Measurements from ENCODE around the gene PRAMEF10. TPM values are rescaled to one million over a fixed set of nuclear protein-coding genes. Genes with fewer than 3 reads are reported as not detected.
"Not testable (repeated sequence)": the region's sequence is repeated elsewhere in the genome, so short reads cannot be mapped to it uniquely, and the experiment has no call there.

PRAMEF10 gene, protein sequence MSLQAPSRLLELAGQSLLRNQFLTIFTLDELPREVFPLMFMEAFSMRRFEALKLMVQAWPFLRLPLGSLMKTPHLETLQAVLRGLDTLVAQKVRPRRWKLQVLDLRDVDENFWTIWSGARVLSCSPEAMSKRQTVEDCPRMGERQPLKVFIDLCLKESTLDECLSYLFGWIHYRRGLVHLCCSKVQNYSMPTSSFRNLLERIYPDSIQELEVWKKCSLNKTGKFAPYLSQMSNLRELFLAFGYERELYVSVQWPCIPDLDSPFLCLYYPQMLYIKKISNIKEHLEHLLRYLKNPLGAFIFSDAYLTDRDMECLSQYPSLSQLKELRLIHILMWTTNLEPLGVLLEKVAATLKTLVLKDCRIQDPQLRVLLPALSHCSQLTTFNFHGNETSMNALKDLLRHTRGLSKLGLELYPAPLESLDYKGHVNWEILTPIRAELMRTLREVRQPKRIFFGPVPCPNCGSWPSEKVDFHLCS
- total RNA-seq (not detected), polyA plus RNA-seq (not detected), total RNA-seq (not detected)

DNA sequence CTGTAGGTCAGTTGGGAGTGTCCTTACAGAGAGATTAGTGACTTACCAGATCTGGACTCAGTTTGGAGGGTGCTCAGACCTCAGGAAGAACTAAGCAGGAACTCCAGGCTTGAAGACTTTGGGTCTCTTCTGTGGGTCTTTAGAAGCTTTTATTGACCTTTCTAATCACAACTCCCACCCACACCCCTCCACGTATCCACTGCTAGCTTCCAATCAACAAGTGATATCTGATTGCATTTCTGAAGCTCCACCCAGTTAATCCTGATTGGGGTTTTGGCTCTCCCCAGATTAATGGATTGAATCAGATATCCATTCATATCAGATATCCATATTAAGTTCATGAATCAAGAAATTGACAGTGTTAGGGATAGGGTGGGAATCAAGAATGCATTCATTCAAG is at the start of gene PRAMEF10:
PRAMEF10 (minus strand) TSS at position 101 of the 400 bp plus-strand sequence. CDS start 2,423 bp downstream, outside the sequence.
- intact Hi-C loops (cut with micrococcal nuclease); H3K27me3 ChIP-seq (ENCODE audit: control insufficient read depth in 2 of 2, insufficient read depth in 2 of 2, low read length in 2 of 2); CTCF ChIA-PET; H3K36me3 ChIP-seq (ENCODE audit: control insufficient read depth in 2 of 3, insufficient read depth in 3 of 3, low read length in 3 of 3); H3K27ac Mint-ChIP-seq; H3K36me3 Mint-ChIP-seq; H3K9me3 ChIP-seq (ENCODE audit: control insufficient read depth in 2 of 3, low read length in 3 of 3); H3K4me1 ChIP-seq (ENCODE audit: control insufficient read depth in 2 of 2, insufficient read depth in 2 of 2, low read length in 2 of 2); H3K4me1 Mint-ChIP-seq; H3K27ac ChIP-seq (ENCODE audit: low read depth, low read length); POLR2A ChIA-PET; DNase-seq; H3K9me3 Mint-ChIP-seq; ATAC-seq; H3K27me3 Mint-ChIP-seq; H3K4me3 ChIP-seq (ENCODE audit: low read length); H3K4me3 Mint-ChIP-seq: not testable (repeated sequence)

DNA sequence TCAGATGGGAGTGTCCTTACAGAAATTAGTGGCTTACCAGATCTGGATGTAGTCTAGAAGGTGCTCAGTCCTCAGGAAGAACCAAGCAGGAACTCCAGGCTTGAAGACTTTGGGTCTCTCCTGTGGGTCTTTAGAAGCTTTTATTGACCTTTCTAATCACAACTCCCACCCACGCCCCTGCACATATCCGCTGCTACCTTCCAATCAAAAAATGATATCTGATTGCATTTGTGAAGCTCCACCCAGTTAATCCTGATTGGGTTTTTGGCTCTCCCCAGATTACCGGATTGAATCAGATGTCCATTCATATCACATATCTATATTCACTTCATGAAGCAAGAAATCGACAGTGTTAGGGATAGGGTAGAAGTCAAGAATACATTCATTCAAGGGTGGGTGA is 49.4 kb upstream of the PRAMEF10 start, which contains the start of gene PRAMEF6:
PRAMEF6 (minus strand) TSS at position 101 of the 400 bp plus-strand sequence. CDS start 5,062 bp downstream, outside the sequence.
- H3K27me3 Mint-ChIP-seq; H3K27ac ChIP-seq (ENCODE audit: low read depth, low read length); H3K9me3 Mint-ChIP-seq; H3K4me3 ChIP-seq (ENCODE audit: low read length); H3K27me3 ChIP-seq (ENCODE audit: control insufficient read depth in 2 of 2, insufficient read depth in 2 of 2, low read length in 2 of 2); H3K4me1 Mint-ChIP-seq; H3K4me3 Mint-ChIP-seq; H3K36me3 ChIP-seq (ENCODE audit: control insufficient read depth in 2 of 3, insufficient read depth in 3 of 3, low read length in 3 of 3); POLR2A ChIA-PET; H3K36me3 Mint-ChIP-seq; DNase-seq; intact Hi-C loops (cut with micrococcal nuclease); ATAC-seq; H3K27ac Mint-ChIP-seq; CTCF ChIA-PET; H3K4me1 ChIP-seq (ENCODE audit: control insufficient read depth in 2 of 2, insufficient read depth in 2 of 2, low read length in 2 of 2); H3K9me3 ChIP-seq (ENCODE audit: control insufficient read depth in 2 of 3, low read length in 3 of 3): not testable (repeated sequence)

DNA sequence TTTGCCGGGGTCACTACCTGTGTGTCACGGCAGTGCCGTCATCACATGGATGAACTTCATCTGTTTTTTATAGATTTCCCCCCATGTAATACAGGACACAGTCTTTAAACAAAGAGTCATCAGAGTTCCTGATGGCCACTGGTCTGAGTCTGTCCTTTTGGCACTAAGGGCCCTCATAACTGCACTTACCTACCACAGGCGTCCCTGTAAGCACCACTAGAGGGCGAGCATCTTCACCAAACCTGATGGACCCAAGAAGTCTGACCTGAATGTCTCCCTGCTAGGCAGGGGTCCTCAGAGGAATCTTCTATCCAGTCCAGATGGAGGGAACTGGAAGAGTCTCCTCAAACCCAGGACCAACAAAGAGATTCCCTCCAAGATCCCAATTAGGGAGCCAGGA is 26.3 kb upstream of the PRAMEF10 start:
- intact Hi-C loops (cut with micrococcal nuclease); H3K4me1 Mint-ChIP-seq; H3K27ac ChIP-seq (ENCODE audit: low read depth, low read length); H3K9me3 ChIP-seq (ENCODE audit: control insufficient read depth in 2 of 3, low read length in 3 of 3); H3K27me3 ChIP-seq (ENCODE audit: control insufficient read depth in 2 of 2, insufficient read depth in 2 of 2, low read length in 2 of 2); POLR2A ChIA-PET; H3K4me3 ChIP-seq (ENCODE audit: low read length); DNase-seq; H3K27ac Mint-ChIP-seq; H3K36me3 Mint-ChIP-seq; CTCF ChIA-PET; H3K9me3 Mint-ChIP-seq; H3K36me3 ChIP-seq (ENCODE audit: control insufficient read depth in 2 of 3, insufficient read depth in 3 of 3, low read length in 3 of 3); ATAC-seq; H3K4me3 Mint-ChIP-seq; H3K4me1 ChIP-seq (ENCODE audit: control insufficient read depth in 2 of 2, insufficient read depth in 2 of 2, low read length in 2 of 2); H3K27me3 Mint-ChIP-seq: not testable (repeated sequence)

DNA sequence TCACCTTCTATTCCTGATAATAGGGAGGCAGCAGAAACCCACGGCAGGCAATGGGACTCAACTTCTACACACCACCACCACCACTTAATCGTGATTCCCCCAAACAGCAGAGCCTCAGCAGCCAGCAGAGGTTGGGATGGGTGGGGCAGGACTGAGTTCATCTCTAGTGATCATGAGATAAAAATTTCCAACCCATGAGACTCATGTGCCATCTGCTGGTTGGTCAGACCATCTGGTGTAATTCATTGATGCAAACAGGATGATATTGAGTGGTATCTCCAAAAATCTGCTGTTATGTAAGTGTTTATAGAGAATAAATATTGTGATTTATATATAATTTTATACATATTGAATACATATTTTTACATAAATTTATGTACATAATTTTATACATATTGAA is 23.7 kb upstream of the PRAMEF10 start:
- DNase-seq; H3K36me3 ChIP-seq (ENCODE audit: control insufficient read depth in 2 of 3, insufficient read depth in 3 of 3, low read length in 3 of 3); CTCF ChIA-PET; H3K4me3 Mint-ChIP-seq; H3K27me3 Mint-ChIP-seq; intact Hi-C loops (cut with micrococcal nuclease); H3K27ac Mint-ChIP-seq; H3K36me3 Mint-ChIP-seq; H3K4me1 ChIP-seq (ENCODE audit: control insufficient read depth in 2 of 2, insufficient read depth in 2 of 2, low read length in 2 of 2); H3K9me3 Mint-ChIP-seq; POLR2A ChIA-PET; H3K27ac ChIP-seq (ENCODE audit: low read depth, low read length); H3K4me3 ChIP-seq (ENCODE audit: low read length); ATAC-seq; H3K27me3 ChIP-seq (ENCODE audit: control insufficient read depth in 2 of 2, insufficient read depth in 2 of 2, low read length in 2 of 2); H3K4me1 Mint-ChIP-seq; H3K9me3 ChIP-seq (ENCODE audit: control insufficient read depth in 2 of 3, low read length in 3 of 3): not testable (repeated sequence)

DNA sequence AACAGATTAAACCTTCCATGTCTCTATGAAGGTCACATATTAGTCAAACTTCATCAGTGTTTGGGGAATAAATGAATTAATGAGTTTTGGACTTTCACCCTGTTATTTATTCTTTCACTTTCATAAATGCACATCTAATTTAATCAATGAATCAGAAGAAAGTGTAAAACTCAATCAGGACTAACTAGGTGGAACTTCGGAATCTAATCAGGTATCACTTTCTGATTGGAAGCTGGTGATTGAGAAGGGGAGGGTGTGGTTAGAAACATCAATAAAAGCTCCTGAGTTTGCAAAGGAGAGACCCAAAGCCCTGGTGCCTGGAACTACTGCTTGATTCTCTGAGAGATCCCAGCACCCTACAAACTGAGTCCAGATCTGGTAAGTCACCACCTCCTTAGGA is 18.2 kb upstream of the PRAMEF10 start, which contains the start of gene PRAMEF7:
PRAMEF7 (plus strand) TSS at position 301 of the 400 bp plus-strand sequence. CDS start 1,083 bp downstream, outside the sequence.
- H3K36me3 Mint-ChIP-seq; ATAC-seq; CTCF ChIA-PET; H3K9me3 Mint-ChIP-seq; POLR2A ChIA-PET; H3K4me3 ChIP-seq (ENCODE audit: low read length); H3K27ac ChIP-seq (ENCODE audit: low read depth, low read length); H3K9me3 ChIP-seq (ENCODE audit: control insufficient read depth in 2 of 3, low read length in 3 of 3); H3K27ac Mint-ChIP-seq; DNase-seq; H3K4me1 ChIP-seq (ENCODE audit: control insufficient read depth in 2 of 2, insufficient read depth in 2 of 2, low read length in 2 of 2); H3K27me3 Mint-ChIP-seq; H3K4me1 Mint-ChIP-seq; intact Hi-C loops (cut with micrococcal nuclease); H3K4me3 Mint-ChIP-seq; H3K36me3 ChIP-seq (ENCODE audit: control insufficient read depth in 2 of 3, insufficient read depth in 3 of 3, low read length in 3 of 3); H3K27me3 ChIP-seq (ENCODE audit: control insufficient read depth in 2 of 2, insufficient read depth in 2 of 2, low read length in 2 of 2): not testable (repeated sequence)

DNA sequence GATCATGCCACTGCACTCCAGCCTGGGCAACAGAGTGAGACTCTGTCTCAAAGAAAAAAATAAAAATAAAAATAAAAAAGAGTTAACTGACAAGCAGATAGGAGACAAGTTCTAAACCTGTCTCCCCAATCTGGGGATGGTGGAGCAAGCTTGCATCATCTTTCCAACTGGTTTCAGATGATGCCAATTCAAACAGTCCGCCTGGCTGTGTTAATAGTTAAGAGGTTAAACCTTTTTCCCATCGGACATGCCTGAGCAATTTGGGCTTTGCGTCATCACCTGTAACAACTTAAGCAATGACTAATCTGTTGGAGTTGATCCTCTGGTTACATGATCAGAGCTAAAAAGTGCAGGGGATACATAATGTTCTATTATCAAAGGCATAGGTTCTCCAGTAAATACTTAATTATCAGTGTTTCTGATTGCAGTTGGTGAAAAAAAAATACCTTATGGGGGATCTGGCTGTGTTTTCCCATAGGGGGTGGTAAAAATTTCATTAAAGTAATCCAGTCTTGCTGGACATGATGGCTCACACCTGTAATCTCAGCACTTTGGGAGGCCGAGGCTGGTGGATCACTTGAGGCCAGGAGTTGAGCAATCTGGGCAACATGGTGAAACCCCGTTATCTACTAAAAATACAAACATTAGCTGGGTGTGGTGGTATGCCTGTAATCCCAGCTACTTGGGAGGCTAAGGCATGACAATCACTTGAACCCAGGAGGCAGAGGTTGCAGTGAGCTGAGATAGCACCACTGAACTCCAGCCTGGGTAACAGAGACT is 5.9 kb upstream of the PRAMEF10 start:
- H3K27me3 Mint-ChIP-seq; CTCF ChIA-PET; H3K27ac ChIP-seq (ENCODE audit: low read depth, low read length); ATAC-seq; H3K36me3 ChIP-seq (ENCODE audit: control insufficient read depth in 2 of 3, insufficient read depth in 3 of 3, low read length in 3 of 3); H3K27ac Mint-ChIP-seq; H3K4me3 Mint-ChIP-seq; H3K4me3 ChIP-seq (ENCODE audit: low read length); H3K9me3 Mint-ChIP-seq; H3K36me3 Mint-ChIP-seq; DNase-seq; H3K27me3 ChIP-seq (ENCODE audit: control insufficient read depth in 2 of 2, insufficient read depth in 2 of 2, low read length in 2 of 2); intact Hi-C loops (cut with micrococcal nuclease); H3K9me3 ChIP-seq (ENCODE audit: control insufficient read depth in 2 of 3, low read length in 3 of 3); POLR2A ChIA-PET; H3K4me1 Mint-ChIP-seq; H3K4me1 ChIP-seq (ENCODE audit: control insufficient read depth in 2 of 2, insufficient read depth in 2 of 2, low read length in 2 of 2): not testable (repeated sequence)
